ENCODE measurements around the gene PLAC8L1.

PLAC8L1 gene

GRCh38 chr5:146042628-146043279 is 62.6 kb downstream of the PLAC8L1 start:
- no peak for DNase-seq (ENCODE audit: low spot score)

GRCh38 chr5:146041180-146041789 is 64.1 kb downstream of the PLAC8L1 start:
- no peak for DNase-seq (ENCODE audit: low spot score)

DNA sequence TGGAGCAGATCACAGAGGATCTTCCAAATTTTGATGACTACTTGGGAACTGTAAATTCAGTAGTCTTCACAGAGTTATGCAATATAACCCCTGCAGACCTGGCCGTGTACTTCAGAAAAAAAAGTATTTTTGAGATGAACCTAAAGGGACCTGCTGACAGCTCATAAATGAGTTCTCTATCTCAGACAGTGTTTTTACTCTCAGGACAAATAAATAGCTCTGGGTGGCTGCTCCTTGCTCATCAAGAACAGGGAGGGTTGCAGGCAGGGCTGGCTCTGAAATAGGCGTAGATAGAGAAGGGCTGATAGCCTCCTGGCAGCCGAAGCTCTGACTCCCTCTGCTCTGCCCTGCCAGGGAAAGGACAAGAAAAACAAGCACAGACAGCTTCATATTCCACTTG is 64.8 kb downstream of the PLAC8L1 start:
- DNase-seq (ENCODE audit: low spot score): no peak

GRCh38 chr5:146039420-146039819 is 66.0 kb downstream of the PLAC8L1 start:
- no peak for DNase-seq (ENCODE audit: low spot score)

DNA sequence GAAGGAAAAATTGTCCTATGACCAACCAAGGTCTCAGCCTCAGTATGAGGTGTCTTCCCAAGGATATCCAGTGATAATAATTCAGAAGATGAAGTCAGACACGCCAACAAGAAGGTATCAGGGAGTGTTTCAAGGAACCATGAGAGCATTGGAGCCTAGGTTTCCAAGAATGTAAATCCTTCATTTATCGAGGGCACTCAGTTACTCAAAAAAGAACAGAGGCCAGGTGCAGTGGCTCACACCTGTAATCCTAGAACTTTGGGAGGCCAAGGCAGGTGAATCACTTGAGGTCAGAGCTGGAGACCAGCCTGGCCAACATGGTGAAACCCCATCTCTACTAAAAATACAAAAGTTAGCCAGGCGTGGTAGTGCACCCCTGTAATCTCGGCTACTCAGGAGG is 70.8 kb downstream of the PLAC8L1 start:
- no peak for DNase-seq (ENCODE audit: low spot score)
